ENCODE data around the gene MAT2A. TPM values are rescaled to one million over a fixed set of nuclear protein-coding genes. Genes with fewer than 3 reads are reported as not detected.
A peak's percentile ranks its signal among the peaks of the same experiment; 100 is the strongest.

Gene MAT2A
- total and polyA plus RNA-seq, 9 of the 15 experiments (the other 6 are each of a cell fraction or from before 2014, with no cell fraction given) = 130 to 1,027 (median 240) TPM

- TF ChIP-seq MED1 (CRISPR knock-in tag; IDR thresholded peaks at IDR 0.05; ENCODE audit: borderline replicate concordance) (0 out of 2 replicates have a peak, but pooled peaks have one; percentile 88), HDAC2 (IDR thresholded peaks at IDR 0.05) (peak; percentile 78), ZNF431 (CRISPR knock-in tag; IDR thresholded peaks at IDR 0.05) (peak; percentile 46; the same call in 1 of the 2 replicates), NR0B1 (IDR thresholded peaks at IDR 0.05; ENCODE audit: partially characterized antibody) (no peak), KLF13 (tag; IDR thresholded peaks at IDR 0.05; ENCODE audit: borderline replicate concordance, low read depth) (no peak; the same call in 1 of the 2 replicates), ZBTB49 (CRISPR knock-in tag; IDR thresholded peaks at IDR 0.05; ENCODE audit: borderline replicate concordance) (no peak), ZBTB7A (IDR thresholded peaks at IDR 0.05; ENCODE audit: borderline replicate concordance, control insufficient read depth, low read depth, low read length) (peak; percentile 55; the same call in 1 of the 2 replicates), ZNF212 (CRISPR knock-in tag; IDR thresholded peaks at IDR 0.05) (no peak), NFIC (IDR thresholded peaks at IDR 0.05) (no peak; the same call in 1 of the 2 replicates), EGR1 (conservative IDR thresholded peaks at IDR 0.05) (no peak), MIER1 (IDR thresholded peaks at IDR 0.05; ENCODE audit: low read depth) (no peak), LEF1 (IDR thresholded peaks at IDR 0.05) (no peak), VEZF1 (CRISPR knock-in tag; IDR thresholded peaks at IDR 0.05) (peak; percentile 93), DEAF1 (CRISPR knock-in tag; IDR thresholded peaks at IDR 0.05) (no peak), GABPB2 (CRISPR knock-in tag; conservative IDR thresholded peaks at IDR 0.05) (no peak), ETV1 (tag; conservative IDR thresholded peaks at IDR 0.05; ENCODE audit: low read depth) (no peak), ZKSCAN8 (CRISPR knock-in tag; IDR thresholded peaks at IDR 0.05) (no peak), TBL1XR1 (IDR thresholded peaks at IDR 0.05; ENCODE audit: low read length in 2 of 2) (peak in 1 of 2 experiments; percentile 75; a peak in 2 of 4 replicates), NR2F6 (CRISPR knock-in tag; IDR thresholded peaks at IDR 0.05) (no peak), ARHGAP35 (IDR thresholded peaks at IDR 0.05; ENCODE audit: partially characterized antibody) (no peak), CBX8 (IDR thresholded peaks at IDR 0.05; ENCODE audit: borderline replicate concordance, extremely low read depth, low read depth, low read length, poor library complexity, severe bottlenecking) (no peak)
Measured at GRCh38 chr2:85539361-85540132, 579 bp downstream of the MAT2A start (continued).

Measured in K562 (cell line).